Measurements from ENCODE around the gene TSEN34.
"Not testable (repeated sequence)": the region's sequence is repeated elsewhere in the genome, so short reads cannot be mapped to it uniquely, and the experiment has no call there.

Gene TSEN34

GRCh38 chr19:54207676-54207982 is 16.5 kb downstream of the TSEN34 start:
- no peaks in the 10 kb centered on the region for H3K27me3 ChIP-seq (ENCODE audit: control insufficient read depth, insufficient read depth, low read length)
- no peak overlapping the region for H3K9ac ChIP-seq (ENCODE audit: low read depth, low read length)
- H3K9me3 ChIP-seq (ENCODE audit: control insufficient read depth, insufficient read depth, low read length), result no peaks in the 10 kb centered on the region
- peaks cover 17% of the 10 kb centered on the region for H3K4me1 ChIP-seq (ENCODE audit: control insufficient read depth, insufficient read depth, low read length)
- no peak overlapping the region for H3K4me3 ChIP-seq (ENCODE audit: low read depth, low read length)
- peaks cover 58% of the 10 kb centered on the region for H3K36me3 ChIP-seq (ENCODE audit: control insufficient read depth, insufficient read depth, low read length)

- Histone ChIP-seq H3K9me3 (ENCODE audit: control insufficient read depth, insufficient read depth, low read length) (no peaks in the 10 kb centered on the region), H3K9ac (ENCODE audit: low read depth, low read length) (peak overlapping the region; percentile 9), H3K4me3 (ENCODE audit: low read depth, low read length) (no peak overlapping the region), H3K27me3 (ENCODE audit: control insufficient read depth, insufficient read depth, low read length) (no peaks in the 10 kb centered on the region), H3K36me3 (ENCODE audit: control insufficient read depth, insufficient read depth, low read length) (peaks cover 52% of the 10 kb centered on the region), H3K4me1 (ENCODE audit: control insufficient read depth, insufficient read depth, low read length) (peaks cover 13% of the 10 kb centered on the region)
These were observed 17.1 kb downstream of the TSEN34 start for GRCh38 chr19:54207983-54208783.

GRCh38 chr19:54208784-54209057 is 17.6 kb downstream of the TSEN34 start:
- Histone ChIP-seq H3K36me3 (ENCODE audit: control insufficient read depth, insufficient read depth, low read length) (peaks cover 47% of the 10 kb centered on the region), H3K9me3 (ENCODE audit: control insufficient read depth, insufficient read depth, low read length) (no peaks in the 10 kb centered on the region), H3K27me3 (ENCODE audit: control insufficient read depth, insufficient read depth, low read length) (no peaks in the 10 kb centered on the region), H3K4me3 (ENCODE audit: low read depth, low read length) (no peak overlapping the region), H3K9ac (ENCODE audit: low read depth, low read length) (peak overlapping the region; percentile 9), H3K4me1 (ENCODE audit: control insufficient read depth, insufficient read depth, low read length) (peaks cover 9% of the 10 kb centered on the region)

GRCh38 chr19:54209058-54209810 is 18.1 kb downstream of the TSEN34 start:
- Histone ChIP-seq H3K4me1 (ENCODE audit: control insufficient read depth, insufficient read depth, low read length) (peaks cover 7% of the 10 kb centered on the region), H3K4me3 (ENCODE audit: low read depth, low read length) (no peak overlapping the region), H3K9me3 (ENCODE audit: control insufficient read depth, insufficient read depth, low read length) (no peaks in the 10 kb centered on the region), H3K27me3 (ENCODE audit: control insufficient read depth, insufficient read depth, low read length) (no peaks in the 10 kb centered on the region), H3K9ac (ENCODE audit: low read depth, low read length) (no peak overlapping the region), H3K36me3 (ENCODE audit: control insufficient read depth, insufficient read depth, low read length) (peaks cover 45% of the 10 kb centered on the region)

GRCh38 chr19:54209811-54210494 is 18.8 kb downstream of the TSEN34 start:
- Histone ChIP-seq H3K27me3 (ENCODE audit: control insufficient read depth, insufficient read depth, low read length) (no peaks in the 10 kb centered on the region), H3K4me3 (ENCODE audit: low read depth, low read length) (no peak overlapping the region), H3K9ac (ENCODE audit: low read depth, low read length) (no peak overlapping the region), H3K9me3 (ENCODE audit: control insufficient read depth, insufficient read depth, low read length) (no peaks in the 10 kb centered on the region), H3K36me3 (ENCODE audit: control insufficient read depth, insufficient read depth, low read length) (peaks cover 38% of the 10 kb centered on the region), H3K4me1 (ENCODE audit: control insufficient read depth, insufficient read depth, low read length) (peaks cover 4% of the 10 kb centered on the region)

GRCh38 chr19:54211235-54211634 is 20.1 kb downstream of the TSEN34 start:
- no peaks in the 10 kb centered on the region for H3K27me3 ChIP-seq (ENCODE audit: control insufficient read depth, insufficient read depth, low read length)
- H3K9ac ChIP-seq (ENCODE audit: low read depth, low read length), result no peak overlapping the region
- H3K36me3 ChIP-seq (ENCODE audit: control insufficient read depth, insufficient read depth, low read length), result peaks cover 25% of the 10 kb centered on the region
- peaks cover 4% of the 10 kb centered on the region for H3K4me1 ChIP-seq (ENCODE audit: control insufficient read depth, insufficient read depth, low read length)
- no peak overlapping the region for H3K4me3 ChIP-seq (ENCODE audit: low read depth, low read length)
- no peaks in the 10 kb centered on the region for H3K9me3 ChIP-seq (ENCODE audit: control insufficient read depth, insufficient read depth, low read length)

GRCh38 chr19:54214217-54214616 is 23.1 kb downstream of the TSEN34 start:
- H3K9me3 ChIP-seq (ENCODE audit: control insufficient read depth, insufficient read depth, low read length); H3K4me3 ChIP-seq (ENCODE audit: low read depth, low read length); H3K36me3 ChIP-seq (ENCODE audit: control insufficient read depth, insufficient read depth, low read length); H3K27me3 ChIP-seq (ENCODE audit: control insufficient read depth, insufficient read depth, low read length); H3K9ac ChIP-seq (ENCODE audit: low read depth, low read length); H3K4me1 ChIP-seq (ENCODE audit: control insufficient read depth, insufficient read depth, low read length): not testable (repeated sequence)

- not testable (repeated sequence) for H3K27me3 ChIP-seq (ENCODE audit: control insufficient read depth, insufficient read depth, low read length); H3K9me3 ChIP-seq (ENCODE audit: control insufficient read depth, insufficient read depth, low read length); H3K4me3 ChIP-seq (ENCODE audit: low read depth, low read length); H3K9ac ChIP-seq (ENCODE audit: low read depth, low read length); H3K36me3 ChIP-seq (ENCODE audit: control insufficient read depth, insufficient read depth, low read length); H3K4me1 ChIP-seq (ENCODE audit: control insufficient read depth, insufficient read depth, low read length)
These were observed 23.6 kb downstream of the TSEN34 start for GRCh38 chr19:54214734-54215133.

- no peak overlapping the region for H3K9ac ChIP-seq (ENCODE audit: low read depth, low read length)
These were observed 25.8 kb downstream of the TSEN34 start for GRCh38 chr19:54216869-54217268.

GRCh38 chr19:54217517-54218247 is 26.6 kb downstream of the TSEN34 start:
- not testable (repeated sequence) for H3K4me1 ChIP-seq (ENCODE audit: control insufficient read depth, insufficient read depth, low read length); H3K9ac ChIP-seq (ENCODE audit: low read depth, low read length); H3K36me3 ChIP-seq (ENCODE audit: control insufficient read depth, insufficient read depth, low read length); H3K9me3 ChIP-seq (ENCODE audit: control insufficient read depth, insufficient read depth, low read length); H3K27me3 ChIP-seq (ENCODE audit: control insufficient read depth, insufficient read depth, low read length); H3K4me3 ChIP-seq (ENCODE audit: low read depth, low read length)

More at GRCh38 chr19:54216869-54217268, 25.8 kb downstream of the TSEN34 start:
- Histone ChIP-seq H3K9me3 (ENCODE audit: control insufficient read depth, insufficient read depth, low read length) (no peaks in the 10 kb centered on the region), H3K27me3 (ENCODE audit: control insufficient read depth, insufficient read depth, low read length) (no peaks in the 10 kb centered on the region), H3K36me3 (ENCODE audit: control insufficient read depth, insufficient read depth, low read length) (peaks cover 5% of the 10 kb centered on the region), H3K4me1 (ENCODE audit: control insufficient read depth, insufficient read depth, low read length) (no peaks in the 10 kb centered on the region), H3K4me3 (ENCODE audit: low read depth, low read length) (no peak overlapping the region)

- H3K27me3 ChIP-seq (ENCODE audit: control insufficient read depth, insufficient read depth, low read length), result no peaks in the 10 kb centered on the region
- no peaks in the 10 kb centered on the region for H3K9me3 ChIP-seq (ENCODE audit: control insufficient read depth, insufficient read depth, low read length)
- peaks cover 5% of the 10 kb centered on the region for H3K36me3 ChIP-seq (ENCODE audit: control insufficient read depth, insufficient read depth, low read length)
- H3K4me3 ChIP-seq (ENCODE audit: low read depth, low read length), result no peak overlapping the region
- no peak overlapping the region for H3K9ac ChIP-seq (ENCODE audit: low read depth, low read length)
- H3K4me1 ChIP-seq (ENCODE audit: control insufficient read depth, insufficient read depth, low read length), result no peaks in the 10 kb centered on the region
These were observed 27.2 kb downstream of the TSEN34 start for GRCh38 chr19:54218259-54218658.
